ENCODE data around the gene STAT6. TPM values are rescaled to one million over a fixed set of nuclear protein-coding genes. Genes with fewer than 3 reads are reported as not detected.
A peak's percentile ranks its signal among the peaks of the same experiment; 100 is the strongest.

STAT6 gene
- total RNA-seq, 1 donor from 2014 or later: 46.2 TPM

DNA sequence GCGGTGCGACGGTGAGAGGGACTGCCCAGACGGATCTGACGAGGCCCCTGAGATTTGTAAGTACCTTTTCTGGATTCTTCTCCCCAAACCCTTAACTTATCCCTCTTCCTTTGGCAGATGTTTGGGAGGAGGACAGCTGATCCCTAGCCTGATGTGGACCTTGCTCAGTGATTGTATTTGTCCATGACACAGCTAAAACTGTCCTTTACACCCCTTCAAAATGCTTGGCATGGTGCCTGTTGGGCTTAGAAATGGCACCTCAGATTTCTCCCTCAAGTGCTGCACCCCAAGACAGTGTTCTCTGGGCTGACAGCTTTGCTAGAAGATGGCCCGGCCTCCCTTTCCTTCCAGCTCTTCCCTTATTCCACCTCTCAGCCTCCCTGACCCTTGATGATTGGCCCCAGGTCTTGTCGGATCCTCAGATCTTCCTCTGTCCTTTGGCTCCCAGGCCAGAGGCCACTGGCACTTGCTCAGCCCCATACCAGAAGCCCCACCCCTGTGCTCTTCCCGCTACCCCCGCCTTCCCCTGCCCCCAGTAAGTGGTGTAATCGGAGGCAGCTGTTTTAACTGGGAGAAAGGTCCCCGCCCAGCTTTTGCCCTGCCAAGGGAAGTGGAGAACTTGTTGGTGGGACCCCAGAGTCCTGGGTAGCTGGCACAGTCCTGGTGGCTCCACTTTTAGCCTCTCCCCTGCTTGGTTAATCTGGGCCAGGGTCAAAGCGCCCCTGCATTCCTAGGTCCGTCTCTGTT is 27.5 kb upstream of the STAT6 start:
- H3K9me3 ChIP-seq (replicated peaks): no peaks in the 10 kb centered on the region
- no peak overlapping the region for H3K4me3 ChIP-seq
- peaks cover 100% of the 10 kb centered on the region for H3K4me1 ChIP-seq
- peak overlapping the region; percentile 99 for H3K27ac ChIP-seq (replicated peaks)
- intact Hi-C loops (cut with micrococcal nuclease): no loop called here
- TF ChIP-seq, protein P1, sequence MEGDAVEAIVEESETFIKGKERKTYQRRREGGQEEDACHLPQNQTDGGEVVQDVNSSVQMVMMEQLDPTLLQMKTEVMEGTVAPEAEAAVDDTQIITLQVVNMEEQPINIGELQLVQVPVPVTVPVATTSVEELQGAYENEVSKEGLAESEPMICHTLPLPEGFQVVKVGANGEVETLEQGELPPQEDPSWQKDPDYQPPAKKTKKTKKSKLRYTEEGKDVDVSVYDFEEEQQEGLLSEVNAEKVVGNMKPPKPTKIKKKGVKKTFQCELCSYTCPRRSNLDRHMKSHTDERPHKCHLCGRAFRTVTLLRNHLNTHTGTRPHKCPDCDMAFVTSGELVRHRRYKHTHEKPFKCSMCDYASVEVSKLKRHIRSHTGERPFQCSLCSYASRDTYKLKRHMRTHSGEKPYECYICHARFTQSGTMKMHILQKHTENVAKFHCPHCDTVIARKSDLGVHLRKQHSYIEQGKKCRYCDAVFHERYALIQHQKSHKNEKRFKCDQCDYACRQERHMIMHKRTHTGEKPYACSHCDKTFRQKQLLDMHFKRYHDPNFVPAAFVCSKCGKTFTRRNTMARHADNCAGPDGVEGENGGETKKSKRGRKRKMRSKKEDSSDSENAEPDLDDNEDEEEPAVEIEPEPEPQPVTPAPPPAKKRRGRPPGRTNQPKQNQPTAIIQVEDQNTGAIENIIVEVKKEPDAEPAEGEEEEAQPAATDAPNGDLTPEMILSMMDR (IDR thresholded peaks at IDR 0.05; ENCODE audit: borderline replicate concordance): no peak
- DNase-seq: peak; percentile 88
- H3K36me3 ChIP-seq: peaks cover 44% of the 10 kb centered on the region
- H3K27me3 ChIP-seq (ENCODE audit: low read depth): no peaks in the 10 kb centered on the region

DNA sequence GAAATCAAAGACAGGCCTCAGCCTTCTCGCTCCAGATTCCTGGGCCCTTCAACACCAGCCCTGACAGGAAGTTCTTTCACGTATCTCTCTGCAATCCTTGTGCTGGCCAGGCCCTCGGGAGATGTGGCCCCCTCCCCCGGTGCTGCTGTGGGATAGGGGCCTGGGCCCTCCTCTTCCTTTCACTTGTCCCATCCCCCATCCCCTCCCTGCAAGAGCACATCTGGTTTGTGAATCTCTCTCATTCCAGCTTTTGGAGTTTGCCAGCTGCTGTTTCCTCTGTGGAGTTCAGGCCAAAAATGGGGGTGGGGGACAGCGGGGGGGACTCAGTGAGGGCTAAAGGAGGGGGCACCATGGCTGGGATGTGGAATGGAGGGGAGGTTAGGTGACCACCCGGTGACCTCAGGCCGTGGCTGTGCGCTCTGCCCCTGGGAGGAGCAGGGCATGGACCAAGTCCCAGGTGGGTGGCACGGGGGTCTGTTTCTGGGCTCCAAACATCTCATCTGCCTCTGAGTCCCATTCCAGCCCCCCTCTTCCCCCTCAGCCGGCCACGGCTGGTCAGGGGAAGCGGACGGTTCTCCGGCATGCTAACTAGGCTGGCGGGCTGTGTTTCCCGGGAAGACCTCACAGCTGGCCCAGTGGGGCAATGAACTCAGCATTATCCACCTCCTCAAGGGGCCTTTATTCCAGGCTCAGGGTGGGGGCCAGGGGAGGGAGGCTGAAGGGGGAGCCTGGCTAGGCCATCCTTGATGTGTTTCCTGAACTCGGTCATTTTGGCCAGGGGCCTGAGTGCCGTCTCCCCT is 24.6 kb upstream of the STAT6 start:
- Histone ChIP-seq H3K9me3 (replicated peaks) (no peaks in the 10 kb centered on the region), H3K27ac (replicated peaks) (peak overlapping the region; percentile 99), H3K36me3 (peaks cover 16% of the 10 kb centered on the region), H3K4me3 (peak overlapping the region; percentile 91), H3K4me1 (peaks cover 100% of the 10 kb centered on the region), H3K27me3 (ENCODE audit: low read depth) (no peaks in the 10 kb centered on the region)
- DNase-seq: peak; percentile 81
- TF ChIP-seq, protein P1 (IDR thresholded peaks at IDR 0.05; ENCODE audit: borderline replicate concordance): no peak
- intact Hi-C loops (cut with micrococcal nuclease): no loop called here

DNA sequence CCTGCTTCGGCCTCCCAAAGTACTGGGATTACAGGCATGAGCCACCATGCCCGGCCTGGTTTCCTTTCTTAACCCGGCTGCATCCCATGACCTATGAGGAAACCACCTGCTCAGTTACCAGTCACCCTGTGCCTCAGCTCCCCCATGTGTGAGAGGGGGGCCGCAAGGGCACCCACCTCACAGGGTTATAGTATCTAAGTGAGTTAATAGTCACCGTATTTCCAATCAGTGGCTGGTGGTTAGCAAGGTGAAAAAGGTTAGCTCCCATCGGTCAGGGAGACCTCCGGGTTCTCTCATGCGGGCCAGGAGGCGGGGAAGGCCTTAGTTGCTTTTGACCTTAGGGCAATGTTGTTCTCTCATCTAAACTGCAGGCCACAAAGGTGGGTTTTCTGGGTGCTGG is 23.8 kb upstream of the STAT6 start:
- Histone ChIP-seq H3K4me1 (peaks cover 100% of the 10 kb centered on the region), H3K4me3 (peak overlapping the region; percentile 91), H3K27me3 (ENCODE audit: low read depth) (no peaks in the 10 kb centered on the region), H3K27ac (replicated peaks) (peak overlapping the region; percentile 99), H3K9me3 (replicated peaks) (no peaks in the 10 kb centered on the region), H3K36me3 (peaks cover 8% of the 10 kb centered on the region)
- TF ChIP-seq, protein P1 (IDR thresholded peaks at IDR 0.05; ENCODE audit: borderline replicate concordance): no peak
- no peak for DNase-seq
- intact Hi-C loops (cut with micrococcal nuclease): no loop called here

- peak overlapping the region; percentile 91 for H3K4me3 ChIP-seq
- no peaks in the 10 kb centered on the region for H3K27me3 ChIP-seq (ENCODE audit: low read depth)
- H3K9me3 ChIP-seq (replicated peaks): no peaks in the 10 kb centered on the region
- peak overlapping the region; percentile 99 for H3K27ac ChIP-seq (replicated peaks)
- H3K4me1 ChIP-seq: peaks cover 100% of the 10 kb centered on the region
- H3K36me3 ChIP-seq: no peaks in the 10 kb centered on the region
- DNase-seq: peak; percentile 78
- intact Hi-C loops (cut with micrococcal nuclease): no loop called here
- TF ChIP-seq, protein P1 (IDR thresholded peaks at IDR 0.05; ENCODE audit: borderline replicate concordance): no peak
These were observed 22.8 kb upstream of the STAT6 start for GRCh38 chr12:57133916-57134315.

- TF ChIP-seq, protein P1 (IDR thresholded peaks at IDR 0.05; ENCODE audit: borderline replicate concordance): no peak
These were observed 21.9 kb upstream of the STAT6 start for GRCh38 chr12:57133013-57133569.

More at GRCh38 chr12:57133013-57133569, 21.9 kb upstream of the STAT6 start:
- H3K27me3 ChIP-seq (ENCODE audit: low read depth): no peaks in the 10 kb centered on the region
- peak overlapping the region; percentile 99 for H3K27ac ChIP-seq (replicated peaks)
- H3K4me1 ChIP-seq: peaks cover 97% of the 10 kb centered on the region
- intact Hi-C loops (cut with micrococcal nuclease): no loop called here
- no peaks in the 10 kb centered on the region for H3K36me3 ChIP-seq
- no peaks in the 10 kb centered on the region for H3K9me3 ChIP-seq (replicated peaks)
- no peak for DNase-seq
- H3K4me3 ChIP-seq: peak overlapping the region; percentile 91
